ENCODE results near the gene ZDHHC24.
"Not testable (repeated sequence)": the region's sequence is repeated elsewhere in the genome, so short reads cannot be mapped to it uniquely, and the experiment has no call there.

ZDHHC24 gene, protein sequence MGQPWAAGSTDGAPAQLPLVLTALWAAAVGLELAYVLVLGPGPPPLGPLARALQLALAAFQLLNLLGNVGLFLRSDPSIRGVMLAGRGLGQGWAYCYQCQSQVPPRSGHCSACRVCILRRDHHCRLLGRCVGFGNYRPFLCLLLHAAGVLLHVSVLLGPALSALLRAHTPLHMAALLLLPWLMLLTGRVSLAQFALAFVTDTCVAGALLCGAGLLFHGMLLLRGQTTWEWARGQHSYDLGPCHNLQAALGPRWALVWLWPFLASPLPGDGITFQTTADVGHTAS

DNA sequence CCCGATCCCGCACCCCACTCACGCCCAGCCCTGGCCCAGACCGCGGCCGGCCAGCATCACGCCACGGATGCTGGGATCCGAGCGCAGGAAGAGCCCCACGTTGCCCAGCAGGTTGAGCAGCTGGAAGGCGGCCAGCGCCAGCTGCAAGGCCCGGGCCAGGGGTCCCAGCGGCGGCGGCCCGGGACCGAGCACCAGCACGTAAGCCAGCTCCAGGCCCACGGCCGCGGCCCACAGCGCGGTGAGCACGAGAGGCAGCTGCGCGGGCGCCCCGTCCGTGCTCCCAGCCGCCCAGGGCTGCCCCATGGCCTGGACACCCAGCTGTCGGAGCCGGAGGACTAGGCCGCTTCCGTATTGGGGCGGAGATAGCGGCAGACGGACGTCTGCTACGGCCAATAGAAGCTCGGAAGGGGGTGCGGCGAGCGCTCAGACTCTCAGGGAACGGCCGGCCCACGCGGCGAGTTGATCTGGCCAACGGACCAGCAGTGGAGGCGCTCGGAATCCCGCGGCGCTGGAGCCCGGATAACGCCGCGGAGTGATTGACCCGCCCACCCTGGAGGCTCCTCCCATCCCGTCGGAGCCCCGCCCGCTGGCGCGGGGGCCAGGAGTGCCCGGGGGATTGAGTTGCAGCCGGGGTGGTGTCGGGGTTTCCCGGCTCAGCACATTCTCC is at the start of gene ZDHHC24:
Gene ZDHHC24, minus strand, starts transcription at position 348 of the 667 bp plus-strand sequence. Its CDS starts 45 bp downstream, at position 303.
- peak; percentile 79 to 90 for DNase-seq (ENCODE audit: low read depth in 2 of 2)

DNA sequence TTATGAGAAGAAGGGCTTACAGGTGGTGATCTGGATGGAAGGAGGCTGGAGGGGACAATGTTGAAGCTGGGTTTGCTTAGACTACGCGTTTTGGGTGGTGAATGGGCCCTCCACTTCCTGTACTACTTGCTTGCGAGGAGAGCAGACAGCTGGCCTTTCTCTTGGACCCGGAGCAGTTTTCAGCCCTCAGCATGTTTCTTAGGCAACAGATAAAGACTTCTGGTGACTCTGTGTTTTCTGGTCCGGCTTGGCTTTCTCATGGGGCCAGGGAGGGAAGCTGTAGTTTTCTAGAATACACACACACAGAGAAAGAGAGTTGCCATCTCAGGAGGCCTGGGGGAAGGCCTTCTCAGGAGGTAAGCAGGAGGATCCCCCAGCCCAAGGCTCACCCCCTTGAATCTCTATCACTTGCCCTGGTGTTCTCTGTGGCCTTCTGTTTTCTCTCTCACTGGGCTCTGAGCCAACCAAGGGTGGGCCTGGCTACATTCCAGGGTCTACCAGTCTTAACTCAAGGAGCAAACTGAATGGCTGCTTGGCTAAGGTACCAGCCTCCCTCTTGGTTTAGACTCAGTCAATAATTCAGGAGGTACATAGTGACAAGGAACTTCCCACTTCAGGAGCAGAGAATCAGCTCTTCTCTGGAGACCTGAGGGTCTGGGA is 49.5 kb upstream of the ZDHHC24 start:
- no peak for DNase-seq (ENCODE audit: low read depth in 2 of 2)

DNA sequence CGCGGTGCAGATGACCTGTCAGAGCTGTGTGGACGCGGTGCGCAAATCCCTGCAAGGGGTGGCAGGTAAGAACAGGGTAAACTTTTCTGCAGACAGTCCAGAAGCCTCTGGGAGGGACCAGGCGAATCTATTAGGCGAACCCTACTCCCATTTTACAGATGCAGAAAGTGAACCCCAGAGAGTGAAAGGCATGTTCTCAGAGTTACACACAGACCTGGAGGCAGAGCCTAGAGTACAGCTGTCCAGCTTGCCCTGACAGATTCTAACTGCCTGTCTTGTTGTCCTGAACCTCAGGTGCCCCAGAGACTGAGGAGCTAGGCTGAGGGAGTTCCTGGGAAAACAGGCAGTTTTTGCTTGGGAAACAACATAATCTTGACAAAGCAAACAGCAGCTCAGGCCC is 47.8 kb upstream of the ZDHHC24 start:
- DNase-seq (ENCODE audit: low read depth in 2 of 2) = no peak

DNA sequence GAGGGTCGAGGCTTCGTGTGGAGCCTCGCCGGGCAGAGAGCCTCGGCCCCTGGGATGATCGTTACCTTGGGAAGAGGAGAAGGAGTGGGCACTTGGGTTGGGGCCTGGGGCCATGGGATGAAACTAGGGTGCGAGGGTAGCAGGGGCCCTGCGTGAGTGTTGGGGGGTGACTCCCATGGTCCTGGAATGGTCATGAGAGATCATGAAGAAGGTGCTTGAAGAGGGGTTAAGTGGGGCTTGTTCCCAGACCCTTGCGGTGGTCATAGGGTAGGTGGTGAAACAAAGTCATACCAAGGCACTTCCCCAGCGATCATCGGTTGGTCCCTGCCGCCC is 47.4 kb upstream of the ZDHHC24 start:
- DNase-seq (ENCODE audit: low read depth in 2 of 2) = no peak

DNA sequence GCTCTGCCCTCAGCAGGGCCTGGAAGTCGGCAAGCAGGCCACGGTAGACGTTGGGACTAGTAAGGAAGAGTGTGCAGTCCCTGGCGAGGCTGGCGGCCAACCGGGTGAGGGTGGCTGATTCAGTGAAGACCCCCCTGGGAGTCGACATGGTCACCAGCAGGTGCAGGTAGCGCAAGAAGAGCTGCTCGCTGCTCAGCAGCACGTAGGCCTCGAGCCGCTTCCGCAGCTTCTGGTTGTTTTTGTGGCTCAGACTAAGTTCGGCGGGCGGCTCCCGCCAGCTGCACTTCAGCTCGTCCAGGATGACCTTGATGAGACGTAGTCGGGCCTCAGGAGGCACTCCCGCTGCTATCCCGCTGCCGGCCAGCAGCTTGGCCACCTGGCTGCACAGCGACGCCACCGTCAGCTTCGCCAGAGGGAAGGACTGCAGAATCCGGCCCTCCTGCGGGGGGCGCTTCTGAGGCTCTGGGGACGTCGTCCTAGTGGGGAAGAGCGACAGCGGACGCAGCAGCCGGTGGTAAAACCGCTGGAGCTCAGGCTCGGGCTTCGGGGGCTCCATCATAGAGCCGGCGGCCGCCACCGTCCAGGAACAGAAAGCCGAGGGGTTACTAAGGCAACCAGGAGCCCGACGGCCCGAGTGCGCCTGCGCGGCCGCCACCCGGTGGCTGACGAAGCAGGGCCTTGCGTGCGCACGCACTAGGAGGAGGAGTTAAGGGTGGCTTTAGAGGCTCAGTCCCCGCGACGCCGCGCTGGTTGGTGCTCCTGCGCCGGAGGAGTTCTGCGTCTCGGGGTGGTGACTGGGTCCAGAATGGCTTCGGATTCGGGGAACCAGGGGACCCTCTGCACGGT is 46.8 kb upstream of the ZDHHC24 start, which contains the start of the genes CCDC87 and CCS:
Gene CCDC87, minus strand, starts transcription at position 607 of the 846 bp plus-strand sequence. Its CDS starts 48 bp downstream, at position 559.
Gene CCS, plus strand, starts transcription at position 729 of the 846 bp plus-strand sequence. Its CDS starts 77 bp downstream, at position 806.
- peak; percentile 98 for DNase-seq (ENCODE audit: low read depth in 2 of 2)

DNA sequence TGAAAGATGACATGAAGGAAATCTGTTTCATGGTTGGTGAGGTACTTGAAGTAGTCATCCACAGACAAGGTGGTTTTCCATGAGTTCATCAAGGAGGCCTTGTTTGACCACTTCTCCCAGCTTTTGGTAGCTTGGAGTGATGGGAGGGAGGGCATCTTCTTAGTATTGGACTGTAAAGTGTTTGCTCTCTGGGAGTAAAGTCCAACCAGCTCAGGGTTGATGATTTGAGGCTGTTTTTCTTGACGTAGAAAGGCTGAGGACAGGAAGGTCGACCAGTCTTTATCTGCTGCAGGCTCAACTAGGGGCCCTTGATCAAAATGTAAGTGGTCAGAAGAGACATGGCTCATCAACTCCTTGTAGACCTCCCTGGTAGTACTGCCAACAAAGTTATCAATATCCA is 45.3 kb upstream of the ZDHHC24 start:
- no peak for DNase-seq (ENCODE audit: low read depth in 2 of 2)

DNA sequence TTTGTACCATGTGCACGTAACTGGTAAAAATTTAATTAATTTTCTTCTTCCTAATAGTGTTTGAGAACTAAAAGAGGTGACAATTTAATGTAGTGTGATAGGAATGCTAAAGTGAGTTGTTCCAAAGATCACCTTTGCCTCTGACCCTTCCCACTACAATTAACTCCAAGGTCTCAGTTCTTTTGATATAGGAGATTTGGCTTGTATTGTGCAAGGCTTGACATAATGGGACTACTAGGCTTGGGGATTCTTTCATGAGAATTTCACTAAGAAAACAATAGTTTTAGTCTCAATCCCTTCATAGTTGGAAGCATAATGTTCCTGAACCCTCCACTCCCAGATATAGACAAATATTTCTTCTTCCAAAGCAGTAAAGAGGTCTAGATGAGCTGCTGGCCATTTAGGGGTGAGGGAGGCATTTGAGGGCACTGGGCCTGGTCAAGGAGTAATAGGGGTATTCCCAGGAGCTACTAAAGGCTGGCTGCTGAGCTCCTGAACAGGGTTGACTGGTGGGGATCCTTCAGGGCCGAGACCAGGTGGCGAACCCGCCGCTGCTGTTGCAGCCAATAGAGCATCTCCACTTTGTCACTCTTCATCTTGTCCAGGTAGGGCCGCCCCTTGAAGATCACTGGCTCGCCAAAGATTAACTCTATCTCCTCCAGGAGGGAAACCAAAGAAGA is 44.3 kb upstream of the ZDHHC24 start:
- DNase-seq (ENCODE audit: low read depth in 2 of 2) = no peak

DNA sequence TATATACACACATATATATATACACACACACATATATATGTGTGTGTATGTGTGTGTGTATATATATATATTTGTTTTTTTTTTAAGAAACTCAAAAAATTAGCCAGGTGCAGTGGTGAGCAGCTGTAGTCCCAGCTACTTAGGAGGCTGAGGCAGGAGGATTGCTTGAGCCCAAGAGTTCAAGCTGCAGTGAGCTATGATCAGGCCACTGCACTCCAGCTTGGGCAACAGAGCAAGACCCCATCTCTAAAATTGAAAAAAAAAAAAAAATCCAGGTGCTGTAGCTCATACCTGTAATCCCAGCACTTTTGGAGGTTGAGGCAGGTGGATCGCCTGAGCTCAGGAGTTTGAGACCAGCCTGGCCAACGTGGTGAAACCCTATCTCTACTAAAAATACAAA is 43.5 kb upstream of the ZDHHC24 start:
- not testable (repeated sequence) for DNase-seq (ENCODE audit: low read depth in 2 of 2)

DNA sequence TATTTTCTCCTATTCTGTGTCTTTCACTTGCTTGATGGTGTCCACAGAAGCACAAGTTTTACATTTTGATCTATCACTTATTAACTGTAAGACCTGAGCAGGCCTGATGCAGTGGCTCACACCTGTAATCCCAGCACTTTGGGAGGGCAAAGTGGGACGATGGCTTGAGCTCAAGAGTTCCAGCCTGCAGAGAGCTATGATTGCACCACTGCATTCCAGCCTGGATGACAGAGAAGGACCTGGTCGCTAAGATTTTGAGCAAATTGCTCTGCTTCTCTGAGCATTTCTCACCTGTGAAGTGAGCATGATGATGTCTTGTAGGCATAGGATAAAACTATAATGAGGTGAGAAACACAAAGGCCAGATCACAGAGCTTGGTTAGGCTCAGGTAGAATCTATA is 40.3 kb upstream of the ZDHHC24 start:
- no peak for DNase-seq (ENCODE audit: low read depth in 2 of 2)

DNA sequence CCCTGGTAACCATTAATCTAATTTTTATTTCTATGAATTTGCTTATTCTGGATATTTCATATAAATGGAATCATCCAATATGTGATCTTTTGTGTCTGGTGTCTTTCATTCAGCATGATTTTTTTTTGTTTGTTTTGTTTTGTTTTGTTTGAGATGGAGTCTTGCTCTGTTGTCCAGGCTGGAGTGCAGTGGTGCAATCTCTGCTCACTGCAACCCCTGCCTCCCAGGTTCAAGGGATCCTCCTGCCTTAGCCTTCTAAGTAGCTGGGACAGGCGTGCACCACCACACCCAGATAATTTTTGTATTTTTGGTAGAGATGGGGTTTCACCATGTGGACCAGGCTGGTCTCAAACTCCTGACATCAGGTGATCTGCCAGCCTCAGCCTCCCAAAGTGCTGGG is 39.6 kb upstream of the ZDHHC24 start:
- not testable (repeated sequence) for DNase-seq (ENCODE audit: low read depth in 2 of 2)

DNA sequence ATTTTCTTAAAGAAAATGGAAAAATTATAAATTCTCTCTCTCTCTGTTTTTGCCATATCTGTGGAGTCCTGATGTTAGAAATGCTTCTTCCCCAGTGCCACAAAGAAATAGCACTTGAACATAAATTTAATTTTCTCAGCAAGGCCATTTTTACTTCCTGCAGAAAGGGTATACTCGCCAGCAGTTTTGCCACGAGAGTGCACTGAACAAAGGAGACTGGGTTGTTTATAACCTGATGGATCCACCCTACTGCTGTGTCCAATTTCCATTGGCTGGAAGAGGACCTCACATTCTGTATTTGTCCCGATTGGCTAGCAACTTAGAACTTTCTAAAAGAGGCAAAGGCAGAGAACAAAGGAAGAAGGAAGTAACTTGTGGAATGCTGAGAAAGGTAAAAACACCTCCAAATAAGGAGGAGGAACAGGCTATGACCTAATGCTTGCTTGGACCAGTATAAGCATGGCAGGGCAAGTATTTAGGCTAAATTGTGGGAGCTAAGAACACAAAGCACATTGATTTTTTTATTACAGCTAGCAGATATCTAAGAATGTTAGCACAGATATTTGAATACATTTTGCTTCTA is 36.8 kb upstream of the ZDHHC24 start:
- DNase-seq (ENCODE audit: low read depth in 2 of 2) = not testable (repeated sequence)

DNA sequence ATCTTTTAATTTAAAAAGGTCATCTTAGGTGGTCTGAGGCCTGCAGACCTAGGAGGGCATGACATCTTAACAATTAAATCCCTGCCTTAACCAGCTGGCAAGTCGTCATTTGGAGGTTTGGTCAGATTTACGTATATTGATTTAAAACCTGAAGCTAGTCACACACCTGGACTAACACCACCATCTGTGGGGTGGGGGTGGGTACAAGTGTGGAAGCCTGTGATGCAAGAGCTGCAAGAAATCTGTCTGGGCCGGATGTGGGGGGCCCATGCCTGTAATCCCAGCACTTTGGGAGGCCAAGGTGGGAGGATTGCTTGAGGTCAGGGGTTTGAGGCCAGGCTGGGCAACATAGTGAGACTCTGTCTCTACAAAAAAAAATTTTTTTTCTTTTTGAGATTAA is 35.4 kb upstream of the ZDHHC24 start:
- no peak for DNase-seq (ENCODE audit: low read depth in 2 of 2)

DNA sequence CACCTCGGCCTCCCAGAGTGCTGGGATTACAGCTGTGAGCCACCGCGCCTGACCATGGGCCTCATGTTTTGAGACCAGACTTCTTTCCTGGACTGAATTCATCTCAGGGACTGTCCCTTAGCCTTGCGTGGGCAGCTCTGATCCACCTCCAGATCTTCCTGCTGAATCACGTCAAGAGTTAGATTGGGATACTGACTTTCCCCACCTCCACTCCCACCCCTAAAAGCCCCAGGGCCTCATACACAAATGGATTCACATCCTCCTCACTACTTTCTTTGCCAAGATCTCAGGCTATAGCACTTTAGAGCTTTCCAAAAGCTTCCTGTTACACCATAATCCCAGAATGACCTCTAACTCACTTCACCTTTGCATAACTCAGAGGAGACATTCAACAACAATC is 35.0 kb upstream of the ZDHHC24 start:
- no peak for DNase-seq (ENCODE audit: low read depth in 2 of 2)

DNA sequence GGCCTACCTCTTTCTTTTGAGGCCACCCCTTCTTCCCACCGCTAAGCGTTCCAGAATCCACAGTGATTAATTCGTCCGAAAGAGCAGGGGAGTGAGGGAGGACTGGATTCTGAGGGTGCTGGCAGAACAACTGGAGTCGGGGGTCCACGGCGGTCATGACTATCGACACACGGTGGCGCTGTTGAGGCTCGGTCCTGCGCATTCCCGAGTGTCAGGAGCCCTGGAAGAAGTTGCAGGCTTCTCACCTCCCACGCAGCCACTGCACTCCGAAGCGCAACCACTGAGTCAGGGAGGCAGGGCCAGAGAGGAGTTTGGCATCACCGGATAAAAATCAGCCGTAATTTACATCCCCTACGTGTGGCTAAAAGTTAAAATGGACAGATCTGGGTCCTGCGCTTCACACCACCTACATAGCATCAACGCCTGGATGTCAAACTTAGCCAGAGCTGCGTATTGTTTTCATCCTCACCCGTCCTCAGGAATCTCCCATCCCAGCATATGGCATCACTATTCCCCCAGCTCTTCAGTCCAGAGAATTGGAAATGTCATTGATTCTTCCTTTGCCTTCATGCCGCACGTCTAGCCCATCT is 33.3 kb upstream of the ZDHHC24 start:
- peak; percentile 77 to 88 for DNase-seq (ENCODE audit: low read depth in 2 of 2)

DNA sequence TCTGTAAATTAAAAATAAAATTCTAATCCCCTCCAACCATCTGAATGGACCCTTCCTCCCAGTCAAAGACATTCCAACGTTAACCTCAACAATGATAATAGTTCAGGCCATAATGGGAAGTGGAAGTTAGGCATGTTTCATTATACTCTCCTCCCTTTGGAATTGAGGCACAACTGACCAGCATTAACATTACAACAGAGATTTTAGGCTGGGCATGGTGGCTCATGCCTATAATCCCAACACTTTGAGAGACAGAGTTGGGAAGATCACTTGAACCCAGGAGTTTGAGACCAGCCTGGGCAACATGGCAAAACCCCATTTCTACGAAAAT is 25.0 kb upstream of the ZDHHC24 start:
- no peak for DNase-seq (ENCODE audit: low read depth in 2 of 2)

DNA sequence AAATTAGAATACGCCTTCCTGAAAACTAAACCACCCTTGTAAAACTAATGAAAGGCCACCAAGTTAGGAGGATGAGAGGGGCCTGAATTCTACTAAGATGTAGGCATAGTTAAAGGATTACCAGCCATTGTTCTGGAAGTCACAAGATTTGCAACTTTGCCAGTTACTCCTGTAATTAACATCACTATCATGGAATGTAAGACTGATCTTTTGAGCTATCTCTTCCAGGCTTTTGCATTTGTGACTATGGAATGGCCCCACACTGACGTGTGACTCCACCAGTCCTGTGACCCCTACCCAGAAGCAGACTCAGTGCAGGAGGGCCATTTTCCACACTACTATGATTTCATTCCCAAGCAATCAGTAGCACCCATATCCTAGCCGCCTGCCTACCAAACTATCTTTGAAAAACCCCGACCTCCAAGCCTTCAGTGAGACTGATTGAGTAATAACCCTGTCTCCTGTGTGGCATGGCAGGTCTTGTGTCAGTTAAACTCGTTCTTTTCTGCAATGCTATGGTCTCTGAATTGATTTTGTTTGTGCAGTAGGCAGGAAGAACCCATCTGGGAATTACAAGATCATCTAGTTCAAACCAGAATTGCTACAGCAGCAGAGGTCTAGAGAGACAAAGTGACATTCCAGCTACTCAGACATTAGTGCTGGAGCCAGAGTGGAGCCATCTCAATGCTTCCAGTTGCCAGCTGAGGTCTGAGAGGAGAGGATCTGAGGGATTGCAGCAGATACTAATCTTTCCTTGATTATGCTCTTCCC is 24.4 kb upstream of the ZDHHC24 start:
- DNase-seq (ENCODE audit: low read depth in 2 of 2) = no peak

DNA sequence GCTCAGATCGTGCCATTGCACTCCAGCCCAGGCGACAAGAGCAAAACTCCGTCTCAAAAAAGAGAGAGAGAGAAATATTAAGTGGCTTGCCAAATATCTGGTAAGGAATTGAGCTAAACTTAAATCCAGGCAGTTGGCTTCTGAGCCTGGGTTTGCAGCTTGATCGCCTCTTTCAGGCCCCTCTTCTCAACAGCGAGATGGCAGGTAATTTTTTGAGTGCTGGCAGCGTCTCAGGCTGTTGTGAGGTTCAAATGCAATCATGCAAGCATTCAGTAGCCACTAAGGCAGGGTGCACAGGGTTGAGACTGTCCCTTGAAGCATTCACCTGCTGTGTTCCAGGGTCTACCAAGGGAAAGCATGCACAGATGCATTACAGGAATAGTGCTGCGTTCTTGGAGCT is 23.2 kb upstream of the ZDHHC24 start:
- no peak for DNase-seq (ENCODE audit: low read depth in 2 of 2)

DNA sequence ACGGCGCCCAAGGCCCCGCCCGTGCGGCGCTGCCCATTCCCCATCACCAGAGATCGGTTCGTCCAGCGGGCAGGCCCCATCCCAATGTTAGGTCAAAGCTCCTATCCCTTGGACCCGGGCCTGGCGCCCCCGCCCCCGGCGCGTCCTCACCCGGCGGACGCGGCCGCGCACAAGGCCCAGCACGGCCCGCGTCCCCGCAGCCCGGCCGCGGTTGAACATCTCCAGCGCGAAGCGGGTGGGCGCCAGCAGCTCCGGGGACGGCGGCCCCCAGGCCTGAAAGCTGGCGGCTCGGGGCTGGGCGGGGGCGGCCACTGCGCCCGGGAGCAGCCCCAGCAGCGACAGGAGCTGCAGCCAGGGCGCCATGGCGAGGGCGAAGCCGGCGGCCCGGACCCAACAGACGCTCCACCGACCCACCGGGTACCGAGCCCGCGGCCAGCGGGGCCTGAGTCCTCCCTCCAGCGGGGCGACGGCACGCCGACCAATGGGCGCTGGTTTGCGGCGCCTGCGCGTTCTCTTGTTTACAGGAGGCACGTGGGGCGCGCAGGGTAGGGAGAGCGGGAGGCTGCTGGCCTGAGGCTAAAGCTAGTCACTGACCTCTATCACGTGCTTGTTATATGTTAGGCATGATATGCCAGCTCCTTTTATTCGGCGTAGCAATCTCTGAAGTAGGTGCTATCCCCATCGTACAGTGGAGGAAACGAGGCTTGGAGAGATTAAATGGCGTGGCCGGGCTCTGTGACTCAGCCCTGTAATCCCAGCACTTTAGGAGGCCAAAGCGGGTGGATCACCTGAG is 22.5 kb upstream of the ZDHHC24 start, which contains the start of gene CTSF:
Gene CTSF, minus strand, starts transcription at position 483 of the 793 bp plus-strand sequence. Its CDS starts 120 bp downstream, at position 363.
- peak; percentile 55 to 64 for DNase-seq (ENCODE audit: low read depth in 2 of 2)

DNA sequence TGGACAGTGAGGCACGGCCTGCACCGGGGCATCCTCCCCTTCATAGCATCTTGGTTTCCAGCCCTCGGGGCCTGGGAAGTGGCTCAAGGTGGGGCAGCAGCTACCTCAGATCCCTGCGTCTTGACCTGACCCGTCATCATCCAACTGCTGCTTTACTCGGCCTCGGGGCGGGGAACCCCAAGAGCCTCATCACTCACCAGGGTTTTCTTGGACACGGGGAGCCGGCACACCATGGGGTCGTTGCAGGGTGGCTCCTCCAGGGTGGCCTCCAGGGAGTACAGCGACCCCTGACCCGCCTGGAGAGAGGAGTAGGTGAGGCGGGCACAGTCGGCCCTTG is 21.9 kb upstream of the ZDHHC24 start:
- DNase-seq (ENCODE audit: low read depth in 2 of 2) = no peak
